ENCODE results near the gene PRKAR1B.

Gene PRKAR1B

GRCh38 chr7:584820-585219 is 142.3 kb downstream of the PRKAR1B start:
- no peaks in the 10 kb centered on the region for H3F3A ChIP-seq (ENCODE audit: low read depth)
- TF ChIP-seq CTCF (conservative IDR thresholded peaks at IDR 0.05; ENCODE audit: low read length) (no peak), EZH2phosphoT487 (IDR thresholded peaks at IDR 0.05; ENCODE audit: borderline replicate concordance) (no peak)
- H3K9me2 ChIP-seq (replicated peaks; ENCODE audit: low read depth, low read length), result no peaks in the 10 kb centered on the region
- no peaks in the 10 kb centered on the region for H3K79me2 ChIP-seq (ENCODE audit: insufficient read depth, low read length)
- no peaks in the 10 kb centered on the region for H3K27me3 ChIP-seq (ENCODE audit: insufficient read depth, low read length, poor library complexity, severe bottlenecking)
- H3K4me2 ChIP-seq (ENCODE audit: low read depth, low read length, poor library complexity, severe bottlenecking), result no peak overlapping the region
- no peak overlapping the region for H3K9ac ChIP-seq (ENCODE audit: low read depth, low read length, poor library complexity, severe bottlenecking)
- H4K20me1 ChIP-seq (ENCODE audit: insufficient read depth, low read length, poor library complexity, severe bottlenecking), result no peaks in the 10 kb centered on the region
- H3K4me3 ChIP-seq (ENCODE audit: low read length, poor library complexity, severe bottlenecking), result no peak overlapping the region
- H3K36me3 ChIP-seq (ENCODE audit: insufficient read depth, low read length), result no peaks in the 10 kb centered on the region
- no peaks in the 10 kb centered on the region; the same call in 1 of the 2 replicates for H3K9me3 ChIP-seq (ENCODE audit: insufficient read depth, low read depth, low read length)
- no peaks in the 10 kb centered on the region for H3K4me1 ChIP-seq (ENCODE audit: insufficient read depth, low read length, poor library complexity, severe bottlenecking)
- H2AFZ ChIP-seq (ENCODE audit: low read length), result no peak overlapping the region

- no peaks in the 10 kb centered on the region for H3F3A ChIP-seq (ENCODE audit: low read depth)
- H3K4me2 ChIP-seq (ENCODE audit: low read depth, low read length, poor library complexity, severe bottlenecking), result no peak overlapping the region
- no peaks in the 10 kb centered on the region for H4K20me1 ChIP-seq (ENCODE audit: insufficient read depth, low read length, poor library complexity, severe bottlenecking)
- H2AFZ ChIP-seq (ENCODE audit: low read length), result no peak overlapping the region
- no peak overlapping the region for H3K9ac ChIP-seq (ENCODE audit: low read depth, low read length, poor library complexity, severe bottlenecking)
- no peak overlapping the region for H3K4me3 ChIP-seq (ENCODE audit: low read length, poor library complexity, severe bottlenecking)
- H3K4me1 ChIP-seq (ENCODE audit: insufficient read depth, low read length, poor library complexity, severe bottlenecking), result no peaks in the 10 kb centered on the region
- no peaks in the 10 kb centered on the region for H3K27me3 ChIP-seq (ENCODE audit: insufficient read depth, low read length, poor library complexity, severe bottlenecking)
- H3K9me3 ChIP-seq (ENCODE audit: insufficient read depth, low read depth, low read length), result no peaks in the 10 kb centered on the region; the same call in 1 of the 2 replicates
- no peaks in the 10 kb centered on the region for H3K9me2 ChIP-seq (replicated peaks; ENCODE audit: low read depth, low read length)
- no peak for TF ChIP-seq EZH2phosphoT487 (IDR thresholded peaks at IDR 0.05; ENCODE audit: borderline replicate concordance)
- no peak for TF ChIP-seq CTCF (conservative IDR thresholded peaks at IDR 0.05; ENCODE audit: low read length)
- no peaks in the 10 kb centered on the region for H3K36me3 ChIP-seq (ENCODE audit: insufficient read depth, low read length)
- no peaks in the 10 kb centered on the region for H3K79me2 ChIP-seq (ENCODE audit: insufficient read depth, low read length)
These were observed 143.0 kb downstream of the PRKAR1B start for GRCh38 chr7:584122-584465.

GRCh38 chr7:583410-584121 is 143.5 kb downstream of the PRKAR1B start:
- no peaks in the 10 kb centered on the region for H3K79me2 ChIP-seq (ENCODE audit: insufficient read depth, low read length)
- no peaks in the 10 kb centered on the region for H3K36me3 ChIP-seq (ENCODE audit: insufficient read depth, low read length)
- H3K4me2 ChIP-seq (ENCODE audit: low read depth, low read length, poor library complexity, severe bottlenecking), result no peak overlapping the region
- H2AFZ ChIP-seq (ENCODE audit: low read length), result no peak overlapping the region
- no peaks in the 10 kb centered on the region for H4K20me1 ChIP-seq (ENCODE audit: insufficient read depth, low read length, poor library complexity, severe bottlenecking)
- H3K4me3 ChIP-seq (ENCODE audit: low read length, poor library complexity, severe bottlenecking), result no peak overlapping the region
- H3F3A ChIP-seq (ENCODE audit: low read depth), result no peaks in the 10 kb centered on the region
- no peaks in the 10 kb centered on the region for H3K4me1 ChIP-seq (ENCODE audit: insufficient read depth, low read length, poor library complexity, severe bottlenecking)
- no peaks in the 10 kb centered on the region; the same call in 1 of the 2 replicates for H3K9me3 ChIP-seq (ENCODE audit: insufficient read depth, low read depth, low read length)
- TF ChIP-seq EZH2phosphoT487 (IDR thresholded peaks at IDR 0.05; ENCODE audit: borderline replicate concordance) (no peak), CTCF (conservative IDR thresholded peaks at IDR 0.05; ENCODE audit: low read length) (no peak)
- no peak overlapping the region for H3K9ac ChIP-seq (ENCODE audit: low read depth, low read length, poor library complexity, severe bottlenecking)
- H3K27me3 ChIP-seq (ENCODE audit: insufficient read depth, low read length, poor library complexity, severe bottlenecking), result no peaks in the 10 kb centered on the region
- H3K9me2 ChIP-seq (replicated peaks; ENCODE audit: low read depth, low read length), result no peaks in the 10 kb centered on the region

Measured in Loucy (cell line).